Activated CD8-positive, alpha-beta T cell treated with anti-CD3 and anti-CD28 coated beads for 36 hours (primary cell): Measurements from ENCODE around the gene IRS1. TPM values are rescaled to one million over a fixed set of nuclear protein-coding genes. Genes with fewer than 3 reads are reported as not detected.

Experiments
- ATAC-seq: fragments of 200-7000 bp; cut with Tn5 transposase; one replicate; pipeline ENCODE4 v1.10.0; 2021; ENCODE audit warnings: mild to moderate bottlenecking, moderate library complexity
- CTCF ChIA-PET: fragments of 350-600 bp; sonication (Branson Sonifier 250); formaldehyde crosslinking; loops from one replicate; lab custom pipeline; 2021; ENCODE audit warnings: antibody characterized with exemption; lab: Charles Lee
- POLR2A ChIA-PET: fragments of 350-600 bp; sonication (Branson Sonifier 250); formaldehyde crosslinking; loops from one replicate; lab custom pipeline; 2021; ENCODE audit warnings: antibody characterized with exemption; lab: Charles Lee
- DNase-seq: peaks from one replicate; pipeline ENCODE4 v3.0.0-alpha.2; 2020
- H3K27ac Mint-ChIP-seq: one replicate; pipeline ENCODE4 v1.8.0; 2021; ENCODE audit warnings: mild to moderate bottlenecking, mixed read lengths
- H3K27me3 Mint-ChIP-seq: one replicate; pipeline ENCODE4 v1.8.0; 2021; ENCODE audit warnings: mixed read lengths
- H3K36me3 Mint-ChIP-seq: one replicate; pipeline ENCODE4 v1.8.0; 2021; ENCODE audit warnings: low read depth, mixed read lengths
- H3K4me1 Mint-ChIP-seq: one replicate; pipeline ENCODE4 v1.8.0; 2021; ENCODE audit warnings: low read depth, mixed read lengths
- H3K4me3 Mint-ChIP-seq: one replicate; pipeline ENCODE4 v1.8.0; 2021; ENCODE audit warnings: mild to moderate bottlenecking, moderate library complexity, mixed read lengths
- H3K9me3 Mint-ChIP-seq: one replicate; pipeline ENCODE4 v1.8.0; 2021; ENCODE audit warnings: mixed read lengths
- intact Hi-C: fragments of 100-400 bp; cut with micrococcal nuclease; formaldehyde crosslinking; loops from one replicate; pipeline ENCODE4 v1.10.0; 2022
- total RNA-seq, 2 experiments: library from RNA; stranded (reverse); gene quantifications; one replicate each; pipeline ENCODE4 v1.2.3, GENCODE V29; 2021
- TF ChIP-seq, protein P1 (sequence below): fragments of 200-600 bp; IDR thresholded peaks from one replicate; pipeline ENCODE4 v1.8.0; 2022; ENCODE audit warnings: antibody characterized with exemption, mild to moderate bottlenecking

The IRS1 gene
- total RNA-seq, 2 experiments from 2014 or later, result 3.5 to 4.0 TPM

DNA sequence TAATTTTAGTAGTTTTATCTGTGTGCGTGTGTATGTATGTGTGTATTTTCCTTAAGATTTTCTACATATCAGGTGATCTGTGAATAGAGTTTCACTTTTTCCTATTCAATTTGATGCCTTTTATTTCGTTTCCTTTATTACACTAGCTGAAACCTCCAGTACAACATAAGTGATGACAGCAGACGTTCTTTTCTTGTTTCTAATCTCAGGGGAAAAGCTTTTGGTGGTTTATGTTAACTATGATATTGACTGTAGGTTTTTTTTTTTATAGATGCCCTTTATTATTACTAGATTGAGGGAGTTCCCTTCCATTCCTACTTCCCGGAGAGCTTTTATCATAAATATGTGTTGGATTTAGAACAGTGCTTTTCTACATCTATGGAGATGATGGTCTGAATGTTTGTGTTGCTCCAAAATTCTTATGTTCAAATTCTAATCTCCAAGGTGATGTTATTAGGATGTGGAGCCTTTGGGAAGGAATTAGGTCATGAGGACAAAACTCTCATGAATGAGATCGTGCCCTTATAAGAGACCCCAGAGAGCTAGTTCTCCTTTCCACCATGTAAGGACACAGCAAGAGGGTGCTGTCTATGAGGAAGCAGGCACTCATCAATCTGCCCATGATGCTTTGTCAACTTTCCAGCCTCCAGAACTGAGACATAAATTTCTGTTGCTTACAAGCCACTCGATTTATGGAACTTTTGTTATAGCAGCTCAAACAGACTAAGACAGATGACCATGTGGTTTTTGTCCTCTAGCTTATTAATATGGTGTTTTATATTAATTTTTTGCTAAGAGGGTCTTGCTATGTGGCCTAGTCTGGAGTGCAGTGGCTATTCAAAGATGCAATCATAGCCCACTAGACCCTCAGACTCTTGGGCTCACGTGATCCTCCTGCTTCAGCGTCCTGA, 30.4 kb upstream of the IRS1 start:
- ChIA-PET CTCF (interaction anchor here (1.0 to 1.2 kb wide), 4 partner anchors 9 to 61 kb away, joined by 3 to 4 read pairs (median 3); no protein-coding TSS in a partner anchor), POLR2A (interaction anchor here (1.0 kb wide), 1 partner anchor 39 kb away, joined by 3 read pairs; no protein-coding TSS in a partner anchor)
- no peak overlapping the region for H3K4me3 Mint-ChIP-seq
- peaks cover 28% of the 10 kb centered on the region for H3K36me3 Mint-ChIP-seq
- ATAC-seq (no peak), DNase-seq (no peak)
- intact Hi-C loops, result no loop called here
- TF ChIP-seq, protein P1, sequence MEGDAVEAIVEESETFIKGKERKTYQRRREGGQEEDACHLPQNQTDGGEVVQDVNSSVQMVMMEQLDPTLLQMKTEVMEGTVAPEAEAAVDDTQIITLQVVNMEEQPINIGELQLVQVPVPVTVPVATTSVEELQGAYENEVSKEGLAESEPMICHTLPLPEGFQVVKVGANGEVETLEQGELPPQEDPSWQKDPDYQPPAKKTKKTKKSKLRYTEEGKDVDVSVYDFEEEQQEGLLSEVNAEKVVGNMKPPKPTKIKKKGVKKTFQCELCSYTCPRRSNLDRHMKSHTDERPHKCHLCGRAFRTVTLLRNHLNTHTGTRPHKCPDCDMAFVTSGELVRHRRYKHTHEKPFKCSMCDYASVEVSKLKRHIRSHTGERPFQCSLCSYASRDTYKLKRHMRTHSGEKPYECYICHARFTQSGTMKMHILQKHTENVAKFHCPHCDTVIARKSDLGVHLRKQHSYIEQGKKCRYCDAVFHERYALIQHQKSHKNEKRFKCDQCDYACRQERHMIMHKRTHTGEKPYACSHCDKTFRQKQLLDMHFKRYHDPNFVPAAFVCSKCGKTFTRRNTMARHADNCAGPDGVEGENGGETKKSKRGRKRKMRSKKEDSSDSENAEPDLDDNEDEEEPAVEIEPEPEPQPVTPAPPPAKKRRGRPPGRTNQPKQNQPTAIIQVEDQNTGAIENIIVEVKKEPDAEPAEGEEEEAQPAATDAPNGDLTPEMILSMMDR, result no peak
- no peaks in the 10 kb centered on the region for H3K27me3 Mint-ChIP-seq
- H3K4me1 Mint-ChIP-seq, result peaks cover 25% of the 10 kb centered on the region
- H3K27ac Mint-ChIP-seq, result no peak overlapping the region
- peaks cover 8% of the 10 kb centered on the region for H3K9me3 Mint-ChIP-seq

DNA sequence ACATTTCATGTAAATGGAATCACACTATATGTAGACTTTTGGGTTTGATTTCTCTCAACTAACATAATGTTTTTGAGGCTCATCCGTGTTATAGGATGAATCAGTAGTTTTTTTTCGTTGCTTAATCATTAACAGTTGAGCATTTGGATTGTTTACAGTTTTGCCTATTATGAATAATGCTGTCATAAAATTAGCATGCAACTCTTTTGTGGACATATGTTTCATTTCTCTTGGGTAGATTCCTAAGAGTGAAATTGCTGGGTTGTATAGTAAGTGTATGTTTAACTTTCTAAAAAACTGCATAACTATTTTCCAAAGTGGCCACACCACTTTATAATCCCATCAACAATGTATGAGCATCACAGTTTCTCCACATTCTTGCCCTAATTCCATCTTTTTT, 28.6 kb upstream of the IRS1 start:
- TF ChIP-seq, protein P1, result no peak
- H3K27ac Mint-ChIP-seq, result no peak overlapping the region
- H3K9me3 Mint-ChIP-seq, result peaks cover 8% of the 10 kb centered on the region
- ChIA-PET POLR2A (no interaction called here), CTCF (interaction anchor here (1.8 kb wide), 1 partner anchor 25 kb away, joined by 14 read pairs; no protein-coding TSS in a partner anchor)
- no peak overlapping the region for H3K4me3 Mint-ChIP-seq
- H3K4me1 Mint-ChIP-seq, result peaks cover 20% of the 10 kb centered on the region
- intact Hi-C loops, result no loop called here
- no peak for DNase-seq
- no peaks in the 10 kb centered on the region for H3K27me3 Mint-ChIP-seq
- H3K36me3 Mint-ChIP-seq, result peaks cover 18% of the 10 kb centered on the region
- ATAC-seq, result no peak

DNA sequence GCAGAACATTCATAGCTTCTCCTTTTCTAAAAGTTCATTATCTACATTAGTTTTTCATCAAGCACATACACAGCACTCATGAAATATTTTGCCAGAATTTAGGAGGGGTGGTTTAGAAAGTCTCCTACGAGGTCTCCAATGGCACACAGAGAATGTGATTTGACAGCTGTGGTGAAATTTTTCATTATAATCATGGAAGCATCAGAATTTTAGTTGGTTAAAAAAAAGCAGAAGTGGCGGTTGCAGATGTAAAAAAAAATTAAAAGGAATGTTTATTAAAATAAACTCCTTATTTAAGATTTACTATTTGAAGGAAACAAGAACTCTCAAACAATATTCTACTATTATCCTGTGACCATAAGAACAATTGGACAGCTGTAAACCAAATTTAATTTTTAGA, 25.4 kb upstream of the IRS1 start:
- Mint-ChIP-seq H3K36me3 (no peaks in the 10 kb centered on the region), H3K27me3 (no peaks in the 10 kb centered on the region), H3K27ac (no peak overlapping the region), H3K9me3 (no peaks in the 10 kb centered on the region), H3K4me3 (no peak overlapping the region), H3K4me1 (peaks cover 7% of the 10 kb centered on the region)
- TF ChIP-seq, protein P1, result no peak
- DNase-seq, result no peak
- ChIA-PET CTCF (interaction anchor here (1.2 to 1.5 kb wide), 3 partner anchors 10 to 160 kb away, joined by 3 to 4 read pairs (median 4); partner anchors contain the start of gene RHBDD1), POLR2A (interaction anchor here (2.4 kb wide), 1 partner anchor 10 kb away, joined by 9 read pairs; the partner anchor contains the start of gene RHBDD1)
- intact Hi-C loops, result no loop called here
- no peak for ATAC-seq

DNA sequence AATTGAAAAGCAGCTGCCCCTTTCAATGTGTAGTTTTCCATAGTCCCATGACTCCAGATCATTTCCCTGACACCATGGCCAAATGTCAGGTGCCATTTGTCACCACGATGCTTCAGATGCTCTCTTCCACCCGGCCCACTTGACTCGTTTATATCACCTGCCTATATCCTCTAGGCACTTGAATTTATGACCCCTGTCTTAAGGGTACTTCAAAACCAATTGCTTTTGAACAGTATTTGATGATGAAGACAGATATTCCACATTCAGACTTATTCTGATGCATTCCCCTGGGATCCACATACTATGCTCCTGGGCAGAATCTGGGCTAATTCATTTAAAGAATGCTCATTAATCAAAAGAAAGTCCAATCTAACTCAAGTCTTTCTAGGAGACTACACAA, 19.3 kb upstream of the IRS1 start:
- no peaks in the 10 kb centered on the region for H3K4me1 Mint-ChIP-seq
- intact Hi-C loops, result loop anchor here (10.0 kb wide), 1 partner anchor 286 kb away; no protein-coding TSS in a partner anchor
- CTCF ChIA-PET, result interaction anchor here (3.4 kb wide), 1 partner anchor 16 kb away, joined by 17 read pairs; no protein-coding TSS in a partner anchor
- H3K27ac Mint-ChIP-seq, result no peak overlapping the region
- peaks cover 10% of the 10 kb centered on the region for H3K27me3 Mint-ChIP-seq
- H3K4me3 Mint-ChIP-seq, result no peak overlapping the region
- DNase-seq (no peak), ATAC-seq (no peak)
- no peaks in the 10 kb centered on the region for H3K36me3 Mint-ChIP-seq
- TF ChIP-seq, protein P1, result no peak
- POLR2A ChIA-PET, result interaction anchor here (1.4 kb wide), 1 partner anchor 16 kb away, joined by 3 read pairs; the partner anchor contains the start of gene RHBDD1
- H3K9me3 Mint-ChIP-seq, result no peaks in the 10 kb centered on the region
